NCI-H2081 treated with DMSO at 0.1 percent for 48 hours (cell line): ENCODE data around the gene ZNF831.

Experiments
- DNase-seq: peaks from one replicate; lab custom pipeline; 2025; lab: John Stamatoyannopoulos, UW

The ZNF831 gene

GRCh38 chr20:59141818-59142581 lies 21.6 kb upstream of the ZNF831 start:
- no peak for DNase-seq

GRCh38 chr20:59143326-59143725 lies 20.3 kb upstream of the ZNF831 start:
- no peak for DNase-seq

- DNase-seq, result no peak
Measured at GRCh38 chr20:59144179-59144830, 19.3 kb upstream of the ZNF831 start.

GRCh38 chr20:59144831-59145196 lies 18.8 kb upstream of the ZNF831 start:
- DNase-seq, result no peak

GRCh38 chr20:59145247-59145923 lies 18.2 kb upstream of the ZNF831 start:
- DNase-seq, result no peak

- DNase-seq, result no peak
Measured at GRCh38 chr20:59145924-59146779, 17.5 kb upstream of the ZNF831 start.

- no peak for DNase-seq
Measured at GRCh38 chr20:59146780-59147565, 16.6 kb upstream of the ZNF831 start.

GRCh38 chr20:59147586-59147985 lies 16.0 kb upstream of the ZNF831 start:
- no peak for DNase-seq

- DNase-seq, result no peak
Measured at GRCh38 chr20:59148701-59149493, 14.7 kb upstream of the ZNF831 start.

- no peak for DNase-seq
Measured at GRCh38 chr20:59149678-59150504, 13.7 kb upstream of the ZNF831 start.

GRCh38 chr20:59150821-59151251 lies 12.8 kb upstream of the ZNF831 start:
- no peak for DNase-seq

- no peak for DNase-seq
Measured at GRCh38 chr20:59151391-59151790, 12.2 kb upstream of the ZNF831 start.

GRCh38 chr20:59151820-59152219 lies 11.8 kb upstream of the ZNF831 start:
- no peak for DNase-seq

GRCh38 chr20:59152559-59153354 lies 10.9 kb upstream of the ZNF831 start:
- DNase-seq, result no peak

GRCh38 chr20:59153355-59153681 lies 10.3 kb upstream of the ZNF831 start:
- no peak for DNase-seq

GRCh38 chr20:59153832-59154231 lies 9.8 kb upstream of the ZNF831 start:
- no peak for DNase-seq

- no peak for DNase-seq
Measured at GRCh38 chr20:59154317-59155013, 9.2 kb upstream of the ZNF831 start.

GRCh38 chr20:59157064-59157463 lies 6.6 kb upstream of the ZNF831 start:
- no peak for DNase-seq
